H54 (cell line): Measurements from ENCODE around the gene GNGT2.
"Not testable (repeated sequence)": the region's sequence is repeated elsewhere in the genome, so short reads cannot be mapped to it uniquely, and the experiment has no call there.

Experiments
- DNase-seq: peaks from one replicate; pipeline ENCODE4 v3.0.0; 2011; ENCODE audit warnings: low spot score, mixed read lengths; ENCODE audit not compliant: insufficient read length
- FAIRE-seq: peaks from 3 replicates; lab custom pipeline; 2011; peaks lifted over from hg19 to GRCh38; lab: Jason Lieb, UNC
- POLR2A ChIP-seq: IDR thresholded peaks from 2 replicates; pipeline ENCODE4 v1.6.1; 2011; ENCODE audit warnings: low read depth, mild to moderate bottlenecking, low read length

Gene GNGT2

DNA sequence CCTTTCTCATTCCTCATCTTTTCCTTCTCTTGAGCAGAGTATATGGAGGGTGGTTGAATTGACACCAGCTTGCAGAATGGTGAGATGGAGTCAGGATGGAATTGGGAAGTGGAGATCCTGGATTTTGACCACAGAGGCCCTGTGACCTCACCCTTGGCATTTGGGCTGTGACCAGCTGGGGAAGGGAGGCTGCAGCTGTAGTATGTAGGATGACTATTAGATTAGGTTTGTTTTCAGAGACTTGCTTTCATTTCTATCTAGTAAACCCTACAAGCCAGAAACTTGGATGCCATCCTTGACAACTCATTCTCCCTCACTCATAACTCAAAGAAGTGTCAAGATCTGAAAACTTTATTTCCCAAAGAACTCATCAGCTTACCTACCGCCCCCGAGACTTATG is 5.9 kb downstream of the GNGT2 start:
- TF ChIP-seq POLR2A, result no peak
- FAIRE-seq (no peak), DNase-seq (no peak)

DNA sequence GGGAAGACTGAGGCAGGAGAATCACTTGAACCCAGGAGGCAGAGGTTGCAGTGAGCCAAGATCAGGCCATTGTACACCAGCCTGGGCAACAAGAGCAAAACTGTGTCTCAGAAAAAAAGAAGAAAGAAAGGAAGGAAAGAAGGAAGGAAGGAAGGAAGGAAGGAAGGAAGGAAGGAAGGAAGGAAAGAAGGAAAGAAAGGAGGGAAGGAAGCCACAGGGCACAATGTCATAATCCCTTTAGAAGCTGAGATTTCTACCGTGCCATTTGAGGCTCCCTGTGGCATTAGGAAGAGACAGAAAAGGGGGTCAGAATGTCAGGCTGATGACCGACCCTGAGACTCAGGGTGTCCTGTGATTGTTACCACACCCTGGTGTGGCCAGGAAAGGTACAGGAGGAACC is 6.6 kb downstream of the GNGT2 start:
- FAIRE-seq (no peak), DNase-seq (no peak)
- TF ChIP-seq POLR2A, result no peak

DNA sequence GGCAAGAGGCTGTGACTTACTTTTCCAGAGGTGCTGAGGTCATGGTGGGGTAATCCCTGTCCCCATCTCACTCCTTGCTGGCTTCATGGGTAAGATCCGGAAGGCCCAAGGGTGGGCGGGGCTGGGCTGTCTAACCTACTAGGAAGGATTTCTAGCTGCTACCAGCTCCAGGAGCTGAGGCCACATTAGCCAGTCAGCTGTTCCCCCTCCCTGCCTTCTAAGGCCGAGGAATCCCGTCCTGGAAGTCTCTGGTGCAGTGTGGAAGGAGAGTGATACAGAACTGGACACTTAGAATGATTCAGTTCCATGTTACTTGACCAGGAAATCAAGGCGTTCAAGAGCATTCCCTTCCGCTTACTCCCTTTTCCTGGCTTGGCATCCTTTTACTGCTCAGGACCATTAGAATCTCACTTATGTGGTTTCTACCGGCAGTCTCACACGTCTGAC is 8.9 kb downstream of the GNGT2 start:
- no peak for TF ChIP-seq POLR2A

DNA sequence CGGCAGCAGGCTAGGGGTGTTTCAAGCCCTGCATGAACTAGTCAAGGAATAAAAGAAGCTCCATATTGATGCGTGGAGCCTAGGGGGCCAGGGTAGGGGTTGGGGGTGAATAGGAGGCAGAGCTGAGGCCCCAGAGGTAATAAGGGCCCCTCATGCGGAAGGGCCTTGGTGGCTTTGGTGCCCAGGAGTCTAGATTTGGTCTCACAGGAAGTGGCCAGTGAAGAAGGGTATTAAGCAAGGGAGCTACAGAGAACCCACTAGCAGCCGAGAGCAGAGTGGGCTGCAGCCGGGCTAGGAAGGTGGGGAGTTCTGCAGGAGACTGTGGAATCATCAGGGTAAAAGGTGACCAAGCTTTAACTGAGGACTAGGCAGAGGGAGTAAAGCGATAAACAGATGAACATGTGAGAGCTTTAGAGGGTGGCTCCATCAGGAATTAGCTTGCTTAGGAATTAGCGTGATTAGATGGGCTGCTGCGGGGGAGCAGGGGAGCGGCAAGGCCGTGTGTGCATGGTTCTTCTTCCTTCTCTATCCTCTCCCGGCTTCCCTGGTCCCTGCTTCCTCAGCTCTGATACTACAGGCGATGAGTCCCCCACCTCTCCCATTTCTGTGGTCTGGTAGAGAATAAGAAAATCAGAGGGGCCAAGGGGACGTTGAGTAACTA is 9.8 kb downstream of the GNGT2 start:
- no peak for FAIRE-seq
- no peak for TF ChIP-seq POLR2A
- DNase-seq, result no peak

More for the DNA sequence above, 8.9 kb downstream of the GNGT2 start:
- no peak for FAIRE-seq
- DNase-seq, result no peak

DNA sequence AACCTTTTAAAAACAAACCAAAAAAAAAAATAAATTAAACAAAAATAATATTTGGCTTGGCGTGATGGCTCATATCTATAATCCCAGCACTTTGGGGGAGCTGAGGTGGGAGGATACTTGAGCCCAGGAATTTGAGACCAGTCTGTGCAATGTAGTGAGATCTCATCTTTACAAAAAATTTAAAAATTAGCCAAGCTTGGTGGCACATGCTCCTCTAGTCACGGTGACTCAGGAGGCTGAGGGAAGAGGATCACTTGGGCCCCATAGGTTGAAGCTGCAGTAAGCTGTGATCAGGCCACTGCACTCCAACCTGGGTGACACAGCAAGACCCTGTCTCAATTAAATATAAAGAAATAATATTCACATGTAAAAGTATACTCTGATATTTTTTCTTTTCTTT is 12.2 kb downstream of the GNGT2 start:
- TF ChIP-seq POLR2A, result no peak
- DNase-seq (no peak), FAIRE-seq (no peak)

DNA sequence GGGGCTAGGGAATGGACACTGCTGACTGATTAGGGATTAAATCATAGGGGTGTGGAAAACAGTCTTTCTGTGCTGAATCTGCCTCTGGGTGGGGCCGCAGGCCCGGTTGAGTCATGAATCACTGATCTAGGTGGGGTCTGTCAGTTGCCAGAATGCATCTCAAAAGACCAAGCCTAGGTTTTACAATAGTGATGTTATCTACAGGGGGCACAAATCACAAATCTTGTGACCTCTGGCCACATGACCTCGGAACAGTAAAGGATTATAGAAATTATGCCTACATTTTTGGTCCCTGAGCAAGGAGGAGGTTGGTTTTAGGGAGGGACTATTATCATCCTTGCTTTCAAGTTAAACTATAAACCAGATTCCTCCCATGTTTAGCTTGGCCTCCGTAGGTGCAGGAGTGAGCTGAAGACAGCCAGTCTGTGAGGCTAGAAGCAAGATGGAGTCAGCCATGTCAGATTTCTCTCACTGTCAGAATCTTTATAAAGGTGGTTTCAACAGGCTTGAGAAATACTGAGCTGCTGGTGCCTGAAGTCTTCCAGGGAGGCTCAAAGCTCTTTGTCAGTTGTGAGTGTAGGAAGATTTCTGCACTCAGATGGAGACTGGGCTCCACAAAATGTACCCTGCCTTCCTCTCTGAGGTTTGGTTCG is 12.9 kb downstream of the GNGT2 start:
- FAIRE-seq (no peak), DNase-seq (no peak)
- TF ChIP-seq POLR2A, result no peak

DNA sequence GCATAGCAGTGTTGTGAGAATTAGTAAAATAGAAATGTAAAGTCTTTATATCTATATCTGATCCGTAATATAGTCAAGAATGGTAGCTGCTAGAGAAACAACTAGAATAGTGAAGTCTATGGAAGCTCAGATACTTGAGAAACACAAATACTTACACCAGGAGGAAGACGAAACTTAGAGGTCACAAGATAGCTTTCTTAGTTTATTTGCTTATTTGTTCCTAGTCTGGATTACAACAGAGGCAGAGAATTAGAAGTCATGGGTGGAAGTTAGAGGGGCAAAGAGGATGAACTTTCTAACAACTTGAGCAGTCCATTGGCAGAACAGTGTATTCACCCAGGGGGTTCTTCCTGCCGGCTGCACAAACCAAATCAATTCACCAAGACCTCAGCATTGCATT is 13.9 kb downstream of the GNGT2 start:
- no peak for TF ChIP-seq POLR2A
- DNase-seq, result no peak
- FAIRE-seq, result no peak

DNA sequence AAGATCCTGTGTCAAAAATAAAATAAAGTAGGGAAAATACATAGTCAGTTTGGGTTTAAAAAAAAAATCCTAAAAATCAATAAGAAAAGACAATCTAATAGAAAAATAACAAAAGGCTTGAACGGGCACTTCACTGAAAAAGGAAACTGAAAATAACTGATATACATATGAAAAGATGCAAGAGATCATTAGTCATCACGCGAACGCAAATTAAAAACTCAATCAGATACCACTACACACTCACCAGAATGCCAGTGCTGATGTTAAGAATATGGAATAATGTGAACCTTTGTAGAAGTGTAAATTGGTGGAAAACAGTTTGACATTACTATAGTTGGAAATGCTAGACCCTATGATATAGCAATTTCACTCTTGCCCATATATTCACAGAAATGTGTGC is 14.6 kb downstream of the GNGT2 start:
- no peak for DNase-seq
- FAIRE-seq, result no peak
- no peak for TF ChIP-seq POLR2A

DNA sequence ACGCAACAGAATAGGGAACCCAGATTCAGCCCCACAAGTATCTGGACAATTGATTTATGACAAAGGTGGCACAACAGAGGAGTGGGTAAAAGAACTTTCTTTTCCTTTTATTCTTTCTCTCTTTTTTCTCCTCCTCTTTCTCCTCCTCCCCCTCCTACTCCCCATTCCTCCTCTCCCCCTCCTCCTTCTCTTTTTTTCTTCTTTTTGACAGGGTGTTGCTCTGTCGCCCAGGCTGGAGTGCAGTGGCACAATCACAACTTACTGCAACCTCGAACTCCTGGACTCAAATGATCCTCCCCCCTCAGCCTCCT is 16.1 kb downstream of the GNGT2 start:
- TF ChIP-seq POLR2A, result no peak

DNA sequence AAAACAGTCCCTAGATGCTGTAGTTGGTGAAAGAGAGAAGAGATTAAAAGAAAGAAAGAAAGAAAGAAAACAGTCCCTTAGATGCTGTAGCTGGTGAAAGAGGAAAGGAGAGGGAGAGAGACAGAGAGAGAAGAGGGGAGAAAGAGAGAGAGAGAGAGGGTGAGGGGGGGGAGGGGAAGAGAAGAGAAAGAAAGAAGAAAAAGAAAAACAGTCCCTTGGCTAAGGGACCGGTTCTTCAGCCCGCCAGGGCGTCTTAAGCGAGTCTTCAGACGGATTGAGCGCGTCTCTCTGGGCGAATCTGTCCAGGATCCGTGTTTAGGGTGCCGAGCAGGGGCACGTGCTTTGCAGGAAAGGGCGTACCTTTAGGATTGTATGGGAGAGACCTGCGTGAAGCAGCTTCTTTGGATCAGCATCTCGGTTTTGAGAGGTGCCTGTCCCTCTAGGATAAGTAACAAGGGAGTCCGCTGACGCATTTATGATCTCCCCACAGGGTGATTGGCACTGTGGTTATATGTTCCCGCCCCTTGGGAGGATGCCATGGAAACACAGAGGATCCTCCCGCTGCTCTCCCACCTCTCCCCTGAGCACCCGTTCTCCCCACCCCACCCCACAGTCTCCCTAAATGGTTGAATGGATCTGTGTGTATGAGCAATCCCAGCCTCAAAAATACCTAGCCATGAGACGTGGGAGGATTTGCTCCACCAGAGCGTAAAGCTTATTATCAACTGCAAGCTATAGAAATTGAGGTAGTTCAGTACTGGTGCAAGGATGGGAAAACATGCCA is 16.7 kb downstream of the GNGT2 start:
- DNase-seq, result peak; percentile 56
- no peak for FAIRE-seq

More for the DNA sequence above, 16.1 kb downstream of the GNGT2 start:
- FAIRE-seq, result no peak
- no peak for DNase-seq

DNA sequence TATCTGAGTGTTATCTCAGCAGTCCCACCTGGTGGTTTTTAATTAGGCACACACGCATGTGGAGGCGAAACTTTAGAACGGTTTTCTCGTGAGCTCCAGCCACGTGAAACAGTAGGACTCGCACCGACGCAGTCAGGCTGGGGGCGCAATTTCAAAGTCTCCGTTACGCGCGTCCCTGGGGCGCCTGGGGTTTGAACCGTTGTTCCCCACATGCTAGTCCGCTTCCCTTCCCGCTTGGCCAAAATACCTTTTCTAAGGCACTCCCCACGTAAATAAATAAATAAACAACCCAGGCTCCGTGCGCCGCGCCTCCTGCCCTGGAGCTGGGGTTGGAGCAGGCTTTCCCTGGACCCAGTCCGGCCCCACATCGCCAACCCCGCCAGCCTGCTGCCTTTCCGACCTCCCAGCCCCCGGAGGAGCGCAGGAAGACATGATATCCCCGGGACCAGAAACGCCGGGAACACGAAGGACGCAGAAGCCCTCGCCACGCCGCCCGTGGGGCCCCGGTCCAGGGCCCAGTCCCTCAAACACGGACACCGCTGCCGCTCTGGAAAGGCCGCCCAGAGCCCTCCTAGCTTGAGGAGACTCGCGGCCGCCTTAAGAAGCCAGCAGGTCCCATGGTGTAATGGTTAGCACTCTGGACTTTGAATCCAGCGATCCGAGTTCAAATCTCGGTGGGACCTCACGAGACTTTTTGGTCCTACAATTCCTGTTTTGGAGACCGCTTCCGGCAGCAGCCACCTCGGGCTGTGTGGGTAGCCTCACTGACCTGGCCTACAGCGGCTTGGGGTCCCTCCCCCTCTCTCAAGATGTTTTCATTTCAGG is 18.2 kb downstream of the GNGT2 start:
- FAIRE-seq (peak; percentile 45), DNase-seq (peak; percentile 88)
- TF ChIP-seq POLR2A, result no peak

More for the DNA sequence above, 16.7 kb downstream of the GNGT2 start:
- no peak for TF ChIP-seq POLR2A

DNA sequence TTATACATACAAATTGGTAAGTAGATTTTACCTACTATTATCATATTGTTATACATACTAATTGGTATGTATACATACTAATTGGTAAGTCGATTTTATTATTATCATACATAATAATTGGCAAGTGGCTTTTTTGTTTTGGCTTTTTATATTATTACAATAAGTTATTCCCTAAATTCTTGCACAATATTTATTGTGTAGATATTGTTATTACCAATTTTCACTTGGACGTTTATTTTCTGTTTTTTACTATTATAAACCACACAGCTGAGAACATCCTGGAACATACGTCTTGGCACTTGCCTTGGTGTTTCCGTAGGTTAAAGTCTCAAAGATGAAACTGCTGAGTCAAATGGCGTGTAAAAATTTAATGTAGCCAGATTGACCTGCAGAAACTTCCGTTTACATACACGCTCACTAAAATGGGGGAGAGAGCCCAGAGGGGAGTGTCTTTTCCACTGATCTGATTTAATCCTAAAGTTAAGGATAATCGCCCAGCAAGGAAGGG is 18.9 kb downstream of the GNGT2 start:
- TF ChIP-seq POLR2A, result 0 out of 2 replicates have a peak, but pooled peaks have one; percentile 16
- DNase-seq (no peak), FAIRE-seq (no peak)

DNA sequence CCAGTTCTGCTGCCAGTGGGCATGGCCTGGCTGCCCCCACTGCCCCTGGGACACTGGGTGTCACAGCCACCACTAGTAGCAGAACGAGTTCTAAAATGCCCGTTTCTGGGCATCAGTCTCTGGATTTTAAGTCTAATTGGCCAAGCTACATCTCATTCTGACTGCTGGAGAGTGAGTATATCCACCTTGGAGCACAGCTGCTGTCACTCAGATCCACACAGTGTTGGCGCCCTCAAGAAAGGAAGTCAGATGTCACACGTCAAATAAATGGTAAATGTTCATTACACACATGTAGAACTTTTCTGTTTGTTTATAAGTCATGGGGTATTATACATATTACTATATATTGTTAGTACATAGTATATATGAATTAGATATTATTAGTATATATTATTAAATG is 19.4 kb downstream of the GNGT2 start:
- no peak for TF ChIP-seq POLR2A
- DNase-seq (no peak), FAIRE-seq (no peak)

DNA sequence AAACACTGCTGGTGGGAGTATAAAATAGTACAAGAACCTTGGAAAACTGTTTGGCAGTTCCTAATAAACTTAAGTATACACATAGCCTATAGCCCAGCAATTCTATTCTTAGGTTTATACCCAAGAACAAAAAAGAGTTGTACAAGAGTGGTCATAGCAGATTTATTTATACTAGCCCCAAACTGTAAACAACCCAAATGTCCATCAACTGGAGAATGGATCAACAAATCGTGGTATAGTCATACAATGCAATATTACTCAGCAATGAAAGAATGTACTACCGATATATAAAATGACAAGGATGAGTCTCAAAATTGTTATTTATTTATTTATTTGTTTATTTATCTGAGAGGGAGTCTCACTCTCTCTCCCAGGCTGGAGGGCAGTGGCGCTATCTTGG is 23.1 kb downstream of the GNGT2 start:
- no peak for DNase-seq
- TF ChIP-seq POLR2A, result no peak
- no peak for FAIRE-seq

DNA sequence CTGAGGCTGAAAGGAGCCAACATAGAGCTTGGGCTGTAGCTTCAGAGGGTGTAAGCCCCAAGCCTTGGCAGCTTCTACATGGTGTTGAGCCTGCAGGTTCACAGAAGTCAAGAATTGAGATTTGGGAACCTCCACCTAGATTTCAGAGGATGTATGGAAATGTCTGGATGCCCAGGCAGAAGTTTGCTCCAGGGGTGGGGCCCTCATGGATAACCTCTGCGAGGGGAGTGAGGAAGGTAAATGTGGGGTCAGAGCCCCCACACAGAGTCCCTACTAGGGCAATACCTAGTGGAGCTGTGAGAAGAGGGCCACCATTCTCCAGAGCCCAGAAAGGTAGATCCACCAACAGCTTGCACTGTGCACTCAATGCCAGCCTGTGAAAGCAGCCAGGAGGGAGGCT is 25.0 kb downstream of the GNGT2 start:
- not testable (repeated sequence) for DNase-seq, FAIRE-seq

DNA sequence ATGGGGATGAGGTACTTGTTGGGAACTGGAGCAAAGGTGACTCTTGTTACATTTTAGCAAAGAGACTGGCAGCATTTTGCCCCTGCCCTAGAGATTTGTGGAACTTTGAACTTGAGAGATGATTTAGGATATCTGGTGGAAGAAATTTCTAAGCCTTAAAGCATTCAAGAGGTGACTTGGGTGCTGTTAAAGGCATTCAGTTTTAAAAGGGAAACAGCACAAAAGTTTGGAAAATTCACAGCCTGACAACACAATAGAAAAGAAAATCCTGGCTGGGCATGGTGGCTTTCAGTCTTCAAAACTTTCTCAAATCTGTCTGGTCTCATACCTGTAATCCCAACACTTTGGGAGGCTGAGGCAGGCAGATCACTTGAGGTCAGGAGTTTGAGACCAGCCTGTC is 25.9 kb downstream of the GNGT2 start:
- not testable (repeated sequence) for FAIRE-seq, DNase-seq
